Measurements from ENCODE around the gene TNFRSF18.

Gene TNFRSF18

GRCh38 chr1:1166642-1167397, 39.6 kb downstream of the TNFRSF18 start:
- H3K27ac Mint-ChIP-seq, result peak overlapping the region in 1 of 3 experiments; percentile 46
- TF ChIP-seq, protein P1, sequence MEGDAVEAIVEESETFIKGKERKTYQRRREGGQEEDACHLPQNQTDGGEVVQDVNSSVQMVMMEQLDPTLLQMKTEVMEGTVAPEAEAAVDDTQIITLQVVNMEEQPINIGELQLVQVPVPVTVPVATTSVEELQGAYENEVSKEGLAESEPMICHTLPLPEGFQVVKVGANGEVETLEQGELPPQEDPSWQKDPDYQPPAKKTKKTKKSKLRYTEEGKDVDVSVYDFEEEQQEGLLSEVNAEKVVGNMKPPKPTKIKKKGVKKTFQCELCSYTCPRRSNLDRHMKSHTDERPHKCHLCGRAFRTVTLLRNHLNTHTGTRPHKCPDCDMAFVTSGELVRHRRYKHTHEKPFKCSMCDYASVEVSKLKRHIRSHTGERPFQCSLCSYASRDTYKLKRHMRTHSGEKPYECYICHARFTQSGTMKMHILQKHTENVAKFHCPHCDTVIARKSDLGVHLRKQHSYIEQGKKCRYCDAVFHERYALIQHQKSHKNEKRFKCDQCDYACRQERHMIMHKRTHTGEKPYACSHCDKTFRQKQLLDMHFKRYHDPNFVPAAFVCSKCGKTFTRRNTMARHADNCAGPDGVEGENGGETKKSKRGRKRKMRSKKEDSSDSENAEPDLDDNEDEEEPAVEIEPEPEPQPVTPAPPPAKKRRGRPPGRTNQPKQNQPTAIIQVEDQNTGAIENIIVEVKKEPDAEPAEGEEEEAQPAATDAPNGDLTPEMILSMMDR (IDR thresholded peaks at IDR 0.05; ENCODE audit: unreplicated experiment in 3 of 3), result no peak
- peaks cover 17% of the 10 kb centered on the region for H3K4me1 Mint-ChIP-seq
- no peaks in the 10 kb centered on the region for H3K36me3 Mint-ChIP-seq (ENCODE audit: low read depth)
- H3K27me3 Mint-ChIP-seq (ENCODE audit: low read depth), result peaks cover 14% of the 10 kb centered on the region
- peak overlapping the region in 1 of 3 experiments; percentile 44 for H3K4me3 Mint-ChIP-seq
- H3K9me3 Mint-ChIP-seq, result no peaks in the 10 kb centered on the region

DNA sequence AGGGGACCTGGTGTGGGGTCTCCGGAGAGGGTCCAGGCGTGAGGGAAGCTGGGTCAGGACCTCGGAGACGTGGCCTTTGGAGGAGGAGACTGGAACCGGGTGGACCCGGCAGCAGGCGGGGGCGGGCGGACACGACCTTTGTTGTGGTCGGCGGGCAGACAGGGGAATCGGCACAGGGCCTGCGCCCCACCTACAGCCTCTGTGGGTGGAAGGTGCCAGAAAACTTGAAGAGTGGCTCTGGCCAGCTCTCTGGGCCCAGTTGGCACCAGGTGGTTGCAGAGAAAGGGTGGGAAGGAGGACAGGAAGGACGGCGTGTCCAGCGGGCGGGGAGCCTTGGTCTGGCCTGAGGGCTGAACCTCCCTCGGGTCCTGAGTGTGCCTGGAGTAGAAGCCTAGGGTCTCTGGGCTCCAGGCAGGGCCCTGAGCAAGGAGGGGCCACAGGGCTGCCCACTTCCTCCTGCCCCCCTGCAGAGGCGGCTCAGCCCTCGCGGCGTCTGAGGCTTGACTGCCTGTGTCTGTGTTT, 40.4 kb downstream of the TNFRSF18 start:
- no peaks in the 10 kb centered on the region for H3K9me3 Mint-ChIP-seq
- TF ChIP-seq, protein P1 (IDR thresholded peaks at IDR 0.05; ENCODE audit: unreplicated experiment in 3 of 3), result no peak
- peaks cover 14% of the 10 kb centered on the region for H3K27me3 Mint-ChIP-seq (ENCODE audit: low read depth)
- H3K27ac Mint-ChIP-seq, result peak overlapping the region; percentile 56 to 96 (median 87)
- H3K4me3 Mint-ChIP-seq, result peak overlapping the region; percentile 62 to 85 (median 73)
- H3K4me1 Mint-ChIP-seq, result peaks cover 17% of the 10 kb centered on the region
- H3K36me3 Mint-ChIP-seq (ENCODE audit: low read depth), result no peaks in the 10 kb centered on the region

- Mint-ChIP-seq H3K27ac (peak overlapping the region; percentile 56 to 96 (median 87)), H3K4me3 (peak overlapping the region; percentile 62 to 85 (median 73)), H3K36me3 (ENCODE audit: low read depth) (no peaks in the 10 kb centered on the region), H3K4me1 (peaks cover 17% of the 10 kb centered on the region), H3K27me3 (ENCODE audit: low read depth) (peaks cover 14% of the 10 kb centered on the region), H3K9me3 (no peaks in the 10 kb centered on the region)
- TF ChIP-seq, protein P1 (IDR thresholded peaks at IDR 0.05; ENCODE audit: unreplicated experiment in 3 of 3), result no peak
These were observed 40.9 kb downstream of the TNFRSF18 start for GRCh38 chr1:1165485-1165884.

DNA sequence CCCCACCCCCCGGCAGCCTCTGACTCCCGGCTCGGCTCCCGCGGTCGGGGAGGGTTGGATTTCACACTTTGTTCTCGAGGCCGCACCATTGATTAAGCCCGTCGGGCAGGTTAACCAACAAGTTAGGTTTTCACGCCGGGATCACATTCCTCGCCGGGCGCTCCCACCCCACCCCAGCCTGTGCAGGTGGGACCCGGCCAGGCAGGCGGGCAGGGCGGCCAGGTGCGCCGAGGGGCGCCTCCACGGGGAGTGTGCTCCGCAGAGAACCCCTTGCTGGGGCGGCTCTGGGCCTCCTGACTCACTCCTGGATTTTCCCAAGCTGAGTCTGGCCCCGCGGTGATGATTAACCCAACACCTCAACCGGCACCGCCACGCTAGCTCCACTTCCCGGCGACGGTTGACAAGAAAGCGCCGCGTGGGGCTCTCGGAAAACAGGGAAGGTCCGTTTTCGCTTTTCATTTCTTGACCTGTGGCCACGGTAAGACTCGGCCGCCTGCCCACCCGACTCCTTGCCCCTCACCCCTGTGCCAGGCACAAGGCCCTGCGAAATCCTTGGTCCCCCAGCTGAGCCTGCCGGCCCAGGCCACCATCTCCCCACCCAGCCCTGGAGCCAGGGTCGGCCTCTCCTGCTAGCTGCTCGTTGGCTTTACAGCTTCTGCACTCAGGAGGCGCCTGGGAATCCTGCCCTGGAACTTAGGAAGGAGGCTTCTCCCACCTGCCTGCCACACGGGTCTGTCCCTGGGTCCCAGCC, 41.5 kb downstream of the TNFRSF18 start:
- TF ChIP-seq, protein P1 (IDR thresholded peaks at IDR 0.05; ENCODE audit: unreplicated experiment in 3 of 3), result no peak
- Mint-ChIP-seq H3K4me3 (peak overlapping the region in 2 of 3 experiments; percentile 73 to 77), H3K36me3 (ENCODE audit: low read depth) (no peaks in the 10 kb centered on the region), H3K9me3 (no peaks in the 10 kb centered on the region), H3K4me1 (peaks cover 12% of the 10 kb centered on the region), H3K27ac (peak overlapping the region in 2 of 3 experiments; percentile 94 to 96), H3K27me3 (ENCODE audit: low read depth) (peaks cover 12% of the 10 kb centered on the region)

DNA sequence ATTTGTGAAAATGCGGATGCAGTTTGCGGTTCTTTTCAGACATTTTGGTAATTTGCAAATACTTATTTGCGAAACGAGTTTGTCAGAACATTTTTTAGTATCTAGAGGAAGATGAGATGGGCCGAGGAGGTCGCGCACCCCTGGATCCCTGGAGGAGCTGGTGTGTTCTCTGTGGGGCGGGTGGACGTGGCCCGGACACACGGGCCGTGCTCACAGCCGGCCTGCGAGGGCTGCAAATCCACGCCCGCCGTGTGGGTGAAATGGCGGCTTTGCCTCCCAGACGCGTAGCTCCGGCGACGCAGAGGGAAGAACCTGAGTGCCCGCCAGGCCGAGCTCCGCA, 42.1 kb downstream of the TNFRSF18 start:
- Mint-ChIP-seq H3K4me1 (peaks cover 12% of the 10 kb centered on the region), H3K36me3 (ENCODE audit: low read depth) (no peaks in the 10 kb centered on the region), H3K27me3 (ENCODE audit: low read depth) (peaks cover 11% of the 10 kb centered on the region), H3K4me3 (peak overlapping the region; percentile 77 to 79 (median 79)), H3K9me3 (no peaks in the 10 kb centered on the region), H3K27ac (peak overlapping the region; percentile 87 to 96 (median 94))
- TF ChIP-seq, protein P1 (IDR thresholded peaks at IDR 0.05; ENCODE audit: unreplicated experiment in 3 of 3), result no peak
